Parathyroid adenoma (tissue), 2 donors: ENCODE measurements around the gene RAD50.
A peak's percentile ranks its signal among the peaks of the same experiment; 100 is the strongest.
"Not testable (repeated sequence)": the region's sequence is repeated elsewhere in the genome, so short reads cannot be mapped to it uniquely, and the experiment has no call there.

ENCODE experiments used
- H2AFZ ChIP-seq: fragments of 300-600 bp; sonication (generic); one replicate; pipeline ENCODE4 v1.7.0; 2017; ENCODE audit warnings: antibody characterized with exemption, mild to moderate bottlenecking
- H3K27ac ChIP-seq: fragments of 300-600 bp; sonication (generic); one replicate; pipeline ENCODE4 v1.7.0; 2017
- H3K27me3 ChIP-seq: fragments of 300-600 bp; sonication (generic); one replicate; pipeline ENCODE4 v1.7.0; 2017; ENCODE audit warnings: low read length; ENCODE audit not compliant: control insufficient read depth, insufficient read depth
- H3K36me3 ChIP-seq: fragments of 300-600 bp; sonication (generic); one replicate; pipeline ENCODE4 v1.7.0; 2017; ENCODE audit warnings: low read length; ENCODE audit not compliant: control insufficient read depth, insufficient read depth
- H3K4me1 ChIP-seq: fragments of 300-600 bp; sonication (generic); one replicate; pipeline ENCODE4 v1.7.0; 2017; ENCODE audit warnings: control low read depth
- H3K4me2 ChIP-seq: fragments of 300-600 bp; sonication (generic); one replicate; pipeline ENCODE4 v1.7.0; 2017; ENCODE audit warnings: low read length
- H3K4me3 ChIP-seq: fragments of 300-600 bp; sonication (generic); one replicate; pipeline ENCODE4 v1.7.0; 2017; ENCODE audit warnings: low read depth, low read length
- H3K79me2 ChIP-seq: fragments of 300-600 bp; sonication (generic); one replicate; pipeline ENCODE4 v1.7.0; 2017; ENCODE audit warnings: control low read depth
- H3K9ac ChIP-seq: fragments of 300-600 bp; sonication (generic); one replicate; pipeline ENCODE4 v1.7.0; 2017; ENCODE audit warnings: mild to moderate bottlenecking
- H3K9me3 ChIP-seq: fragments of 300-600 bp; sonication (generic); one replicate; pipeline ENCODE4 v1.7.0; 2017; ENCODE audit warnings: low read length; ENCODE audit not compliant: control insufficient read depth
- CTCF ChIP-seq: fragments of 300-600 bp; sonication (generic); IDR thresholded peaks from one replicate; pipeline ENCODE4 v1.7.0; 2017; ENCODE audit warnings: antibody characterized with exemption, mild to moderate bottlenecking
- donor health status: primary hyperparathyroidism.

The RAD50 gene

DNA sequence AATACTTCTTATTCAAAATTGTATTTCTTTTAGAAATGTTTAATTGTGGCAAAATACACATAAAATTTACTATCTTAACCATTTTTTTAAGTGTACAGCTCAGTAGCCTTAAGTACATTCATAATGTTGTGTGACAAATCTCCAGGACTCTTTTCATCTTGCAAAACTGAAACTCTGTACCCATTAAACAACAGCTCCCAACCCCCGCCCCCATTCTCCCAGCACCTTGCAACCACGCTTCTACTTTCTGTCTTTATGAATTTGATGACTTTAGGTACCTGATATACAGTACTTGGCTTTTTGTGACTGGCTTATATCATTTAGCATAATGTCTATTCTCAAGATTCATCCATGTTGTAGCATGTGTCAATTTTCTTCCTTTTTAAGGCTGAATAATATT is 10.7 kb upstream of the RAD50 start:
- Histone ChIP-seq H3K27me3 (no peaks in the 10 kb centered on the region), H3K4me3 (no peak overlapping the region), H3K4me1 (no peaks in the 10 kb centered on the region), H3K79me2 (no peaks in the 10 kb centered on the region), H3K9ac (no peak overlapping the region), H3K4me2 (no peak overlapping the region), H3K9me3 (no peaks in the 10 kb centered on the region), H2AFZ (no peak overlapping the region), H3K27ac (no peak overlapping the region), H3K36me3 (no peaks in the 10 kb centered on the region)
- TF ChIP-seq CTCF = no peak

GRCh38 chr5:132547269-132547668 is 9.5 kb upstream of the RAD50 start:
- Histone ChIP-seq H3K9me3 (no peaks in the 10 kb centered on the region), H3K27me3 (no peaks in the 10 kb centered on the region), H3K9ac (no peak overlapping the region), H2AFZ (no peak overlapping the region), H3K4me3 (no peak overlapping the region), H3K79me2 (no peaks in the 10 kb centered on the region), H3K4me1 (no peaks in the 10 kb centered on the region), H3K4me2 (no peak overlapping the region), H3K27ac (no peak overlapping the region), H3K36me3 (no peaks in the 10 kb centered on the region)
- no peak for TF ChIP-seq CTCF

DNA sequence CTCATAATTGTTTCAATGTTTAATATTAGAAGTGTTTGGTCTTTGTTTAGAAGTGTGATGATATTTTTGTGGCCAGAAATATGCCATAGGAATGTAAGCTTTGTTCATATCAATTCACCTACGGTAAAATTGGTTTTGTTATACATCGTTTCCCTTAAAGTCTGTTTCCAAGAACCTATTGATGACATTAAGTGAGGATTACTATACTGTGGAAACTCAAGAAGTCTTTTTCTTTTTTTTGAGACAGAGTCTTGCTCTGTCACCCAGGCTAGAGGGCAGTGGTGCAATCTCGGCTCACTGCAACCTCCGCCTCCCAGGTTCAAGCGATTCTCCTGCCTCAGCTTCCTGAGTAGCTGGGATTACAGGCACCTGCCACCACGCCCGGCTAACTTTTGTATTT is 7.9 kb upstream of the RAD50 start:
- H3K36me3 ChIP-seq, H3K9me3 ChIP-seq, H3K27ac ChIP-seq, H3K4me1 ChIP-seq, H3K4me3 ChIP-seq, H2AFZ ChIP-seq, H3K27me3 ChIP-seq, H3K9ac ChIP-seq, H3K4me2 ChIP-seq, H3K79me2 ChIP-seq: not testable (repeated sequence)

DNA sequence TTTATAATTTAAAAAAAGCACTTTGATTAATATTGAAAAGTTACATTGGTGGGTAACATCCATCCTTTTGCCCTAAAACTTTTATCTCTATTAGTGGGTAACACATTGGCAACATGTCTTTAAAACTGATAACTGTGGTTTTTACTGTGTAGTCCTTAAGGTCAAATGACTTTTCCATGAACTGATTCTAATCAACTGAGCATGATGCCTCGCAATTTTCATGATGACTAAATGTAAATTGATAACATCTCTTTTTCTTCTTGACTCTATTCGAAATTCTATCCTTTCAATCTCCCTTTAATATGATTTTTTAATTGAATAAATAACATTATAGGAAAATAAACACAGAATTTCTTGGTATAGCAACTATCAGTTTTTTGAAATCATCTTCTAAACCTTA is 7.2 kb upstream of the RAD50 start:
- H3K27ac ChIP-seq = no peak overlapping the region
- no peak overlapping the region for H2AFZ ChIP-seq
- no peak overlapping the region for H3K4me2 ChIP-seq
- no peaks in the 10 kb centered on the region for H3K9me3 ChIP-seq
- no peaks in the 10 kb centered on the region for H3K4me1 ChIP-seq
- H3K27me3 ChIP-seq = no peaks in the 10 kb centered on the region
- H3K4me3 ChIP-seq = no peak overlapping the region
- no peak overlapping the region for H3K9ac ChIP-seq
- no peaks in the 10 kb centered on the region for H3K36me3 ChIP-seq
- TF ChIP-seq CTCF = no peak
- no peaks in the 10 kb centered on the region for H3K79me2 ChIP-seq

DNA sequence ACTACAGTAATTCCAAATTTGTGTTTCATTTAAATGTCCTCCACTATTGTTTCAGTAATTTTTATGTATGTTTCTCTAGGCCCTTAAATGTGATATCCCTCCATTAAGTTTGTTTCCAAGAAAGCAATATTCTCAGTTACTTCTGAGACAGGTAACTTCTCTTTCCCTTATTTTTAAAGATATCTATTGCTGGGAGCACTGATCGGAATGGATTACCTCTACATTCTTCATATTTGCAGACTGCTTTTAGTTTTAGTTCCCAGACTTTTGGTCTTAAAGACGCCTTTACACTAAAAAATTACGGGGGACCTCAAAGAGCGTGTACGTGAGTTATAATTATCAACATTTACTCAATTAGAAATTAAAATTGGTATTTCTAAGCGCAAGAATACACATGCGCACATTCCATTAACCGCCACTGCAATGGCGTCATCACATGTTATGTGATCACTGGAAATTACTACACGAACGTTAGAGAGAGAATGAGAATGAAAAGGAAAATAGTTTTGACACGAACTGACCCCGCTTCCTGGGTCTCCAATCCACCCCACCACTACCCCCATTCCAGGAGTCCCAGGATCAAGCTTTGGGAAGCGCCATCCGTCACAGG is 519 bp upstream of the RAD50 start:
- no peak for TF ChIP-seq CTCF
- Histone ChIP-seq H3K4me2 (peak overlapping the region; percentile 89), H3K27me3 (no peaks in the 10 kb centered on the region), H3K4me1 (peaks cover 5% of the 10 kb centered on the region), H3K79me2 (peaks cover 15% of the 10 kb centered on the region), H3K4me3 (peak overlapping the region; percentile 87), H3K27ac (peak overlapping the region; percentile 77), H3K9me3 (no peaks in the 10 kb centered on the region), H2AFZ (peak overlapping the region; percentile 98), H3K9ac (peak overlapping the region; percentile 17), H3K36me3 (no peaks in the 10 kb centered on the region)
